Fibroblast of skin of right quadriceps (primary cell): ENCODE data around the gene ABHD17A.
A peak's percentile ranks its signal among the peaks of the same experiment; 100 is the strongest.

ENCODE experiments used
- DNase-seq: peaks from one replicate; pipeline ENCODE4 v3.0.0-alpha.2; 2013

Gene ABHD17A

DNA sequence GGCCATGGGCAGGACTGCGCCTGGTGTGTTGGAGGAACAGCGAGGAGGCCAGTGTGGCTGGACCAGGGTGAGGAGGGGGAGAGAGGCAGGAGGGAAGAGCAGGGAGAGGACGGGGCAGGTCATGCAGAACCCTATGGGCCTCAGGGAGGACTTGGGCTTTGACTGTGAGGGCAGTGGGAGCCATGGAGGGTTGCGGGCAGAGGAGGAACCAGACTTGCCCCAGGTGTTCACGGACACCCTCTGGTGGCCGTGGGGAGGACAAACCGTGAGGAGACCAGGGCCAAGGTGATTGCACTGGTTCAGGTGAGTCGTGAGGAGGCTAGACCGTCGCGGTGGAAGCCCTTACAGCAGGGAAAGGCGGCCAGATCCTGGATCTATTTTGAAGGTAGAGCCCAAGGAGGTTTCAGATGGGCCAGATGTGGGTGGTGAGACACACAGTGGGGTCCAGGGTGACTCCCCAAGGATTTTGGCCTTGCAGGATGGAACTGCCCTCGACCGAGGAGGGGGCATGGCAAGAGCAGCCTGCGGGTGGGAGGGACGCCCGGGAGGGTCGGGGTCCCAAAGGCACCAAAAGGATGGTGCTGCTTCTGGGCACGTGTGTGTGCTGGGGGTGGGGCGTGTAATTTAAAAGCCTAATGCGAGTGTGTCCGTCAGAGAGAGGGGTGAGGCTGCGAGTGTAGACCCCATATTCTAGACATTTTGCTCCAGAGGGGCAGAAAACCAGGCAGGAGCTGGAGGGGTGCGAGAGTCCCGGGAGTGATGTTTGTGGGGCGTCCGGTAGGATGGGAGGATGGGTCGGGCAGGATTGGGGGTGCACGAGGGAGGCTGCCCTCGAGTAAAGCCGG, 34.3 kb downstream of the ABHD17A start:
- DNase-seq: no peak

DNA sequence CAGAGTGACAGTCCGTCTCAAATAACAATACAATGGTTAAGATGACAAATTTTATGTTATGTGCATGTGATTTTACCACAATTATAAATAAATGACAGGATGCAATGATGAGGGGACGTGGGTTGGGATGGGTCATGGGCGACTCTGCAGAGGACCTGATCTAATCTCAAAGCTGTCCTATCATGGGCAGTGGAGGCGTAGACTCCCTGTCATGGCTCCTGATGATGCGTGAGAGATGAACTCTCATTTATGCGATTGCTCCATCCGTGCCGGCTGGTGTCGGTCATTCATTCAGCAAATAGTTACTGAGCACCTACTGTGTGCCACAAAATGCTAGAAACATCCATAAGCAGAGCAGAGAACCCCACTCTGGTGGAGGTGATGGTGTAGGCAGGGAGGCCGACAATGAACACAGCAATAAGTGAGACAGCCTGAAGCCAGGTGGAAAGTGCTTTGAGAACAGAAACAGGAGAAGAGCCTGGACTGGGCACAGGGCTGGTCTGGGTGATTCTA, 35.4 kb downstream of the ABHD17A start:
- no peak for DNase-seq

DNA sequence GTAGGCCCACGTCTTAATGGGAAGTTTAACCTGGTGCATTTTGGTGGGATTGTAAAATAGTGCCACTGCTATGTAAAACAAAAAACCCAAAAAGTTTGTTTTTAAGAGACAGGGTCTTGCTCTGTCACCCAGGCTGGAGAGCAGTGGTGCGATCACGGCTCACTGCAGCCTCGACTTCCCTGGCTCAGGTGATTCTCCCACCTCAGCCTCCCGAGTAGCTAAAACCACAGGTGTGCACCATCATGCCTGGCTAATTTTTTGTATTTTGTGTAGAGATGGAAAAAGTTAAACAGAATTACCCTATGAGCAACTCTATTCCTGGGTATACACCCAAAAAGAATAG, 36.2 kb downstream of the ABHD17A start:
- no peak for DNase-seq

DNA sequence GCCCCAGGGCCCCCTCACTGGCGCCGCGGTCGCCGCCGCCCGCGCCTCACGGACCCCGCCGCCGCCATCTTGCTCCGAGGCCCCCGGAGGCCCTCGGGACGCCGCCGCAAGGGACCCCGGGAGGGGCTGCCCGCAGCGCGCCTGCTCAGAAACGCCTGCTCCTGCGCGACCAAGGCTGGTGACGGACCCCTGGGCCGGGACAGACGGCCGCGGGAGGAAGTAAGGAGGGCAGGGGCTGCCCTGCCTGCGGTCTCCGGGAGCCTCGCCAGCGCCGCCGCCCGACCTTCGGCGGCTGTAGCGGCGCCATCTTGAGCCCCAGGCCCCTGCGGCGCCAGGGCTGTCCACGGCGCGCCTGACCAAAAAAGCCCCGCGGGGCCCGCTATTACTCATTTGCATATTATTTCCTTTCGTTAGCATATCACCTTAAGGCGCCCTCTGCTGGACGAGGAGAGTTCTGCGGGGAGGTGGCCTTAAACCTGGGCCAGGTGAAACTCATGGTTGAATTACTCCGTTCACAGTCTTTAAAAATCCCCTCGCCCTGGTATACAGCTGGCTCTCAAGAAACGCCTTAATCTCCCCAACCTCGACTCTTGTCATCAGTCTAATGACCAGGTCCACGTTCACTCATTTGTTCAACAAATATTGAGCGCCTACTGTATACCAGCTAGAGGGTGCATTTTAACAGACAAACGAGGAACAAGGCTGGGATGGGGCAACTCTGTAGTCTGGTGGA, 36.7 kb downstream of the ABHD17A start, which contains the start of gene REXO1:
Gene REXO1, minus strand, starts transcription at position 85 of the 733 bp plus-strand sequence. CDS start 125 bp downstream, outside the sequence.
- peak; percentile 95 for DNase-seq

DNA sequence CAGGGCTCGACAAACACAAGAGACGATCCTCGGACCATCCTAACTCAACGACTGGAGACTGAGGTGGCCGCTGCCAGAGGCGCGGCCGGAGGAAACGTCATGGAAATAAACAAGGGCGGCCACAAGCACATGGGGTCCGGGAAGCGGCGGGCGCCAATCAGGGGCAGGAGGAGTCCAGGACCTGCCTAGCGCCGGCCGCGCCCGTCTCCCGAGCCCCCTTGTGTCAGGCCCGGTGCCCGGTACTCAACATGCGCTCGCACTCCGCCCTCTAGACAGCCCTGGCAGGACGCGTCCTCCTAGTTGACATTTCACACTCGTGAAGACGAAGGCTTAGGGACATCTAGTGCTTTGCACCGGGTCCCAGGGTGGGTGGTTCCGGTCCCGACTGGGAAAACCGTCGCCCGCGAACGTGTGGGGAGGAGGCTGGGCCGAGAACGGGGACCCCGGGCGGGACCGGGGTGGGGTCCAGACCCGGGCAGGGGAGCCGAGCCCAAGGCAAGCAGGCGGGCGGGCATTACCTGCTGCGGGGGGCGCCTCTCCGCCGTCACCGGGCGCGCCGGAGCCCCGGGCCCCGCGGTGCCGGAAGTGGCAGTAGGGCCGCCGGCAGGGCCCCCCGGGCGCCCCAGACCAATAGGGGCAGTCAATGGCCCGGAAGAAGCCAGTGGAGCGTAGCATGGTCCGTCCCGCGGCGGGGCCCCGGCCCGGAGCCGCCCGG, 37.5 kb downstream of the ABHD17A start:
- DNase-seq: no peak

DNA sequence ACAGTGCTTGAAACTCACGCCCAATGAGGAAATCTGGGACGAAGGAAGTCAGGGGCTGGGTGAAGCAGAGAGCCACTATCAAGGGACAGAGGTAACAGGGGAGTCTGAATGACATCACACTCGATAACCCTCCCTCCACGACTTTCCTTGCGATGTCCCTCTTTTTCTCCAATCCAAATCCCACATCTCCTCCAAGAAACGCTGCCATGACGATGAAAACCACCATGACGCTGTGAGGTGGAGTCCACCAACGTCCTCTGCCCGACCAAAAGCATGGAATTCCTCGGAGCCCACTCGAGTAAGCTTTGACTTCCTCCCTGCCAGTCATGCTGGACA, 38.0 kb downstream of the ABHD17A start:
- DNase-seq: no peak

DNA sequence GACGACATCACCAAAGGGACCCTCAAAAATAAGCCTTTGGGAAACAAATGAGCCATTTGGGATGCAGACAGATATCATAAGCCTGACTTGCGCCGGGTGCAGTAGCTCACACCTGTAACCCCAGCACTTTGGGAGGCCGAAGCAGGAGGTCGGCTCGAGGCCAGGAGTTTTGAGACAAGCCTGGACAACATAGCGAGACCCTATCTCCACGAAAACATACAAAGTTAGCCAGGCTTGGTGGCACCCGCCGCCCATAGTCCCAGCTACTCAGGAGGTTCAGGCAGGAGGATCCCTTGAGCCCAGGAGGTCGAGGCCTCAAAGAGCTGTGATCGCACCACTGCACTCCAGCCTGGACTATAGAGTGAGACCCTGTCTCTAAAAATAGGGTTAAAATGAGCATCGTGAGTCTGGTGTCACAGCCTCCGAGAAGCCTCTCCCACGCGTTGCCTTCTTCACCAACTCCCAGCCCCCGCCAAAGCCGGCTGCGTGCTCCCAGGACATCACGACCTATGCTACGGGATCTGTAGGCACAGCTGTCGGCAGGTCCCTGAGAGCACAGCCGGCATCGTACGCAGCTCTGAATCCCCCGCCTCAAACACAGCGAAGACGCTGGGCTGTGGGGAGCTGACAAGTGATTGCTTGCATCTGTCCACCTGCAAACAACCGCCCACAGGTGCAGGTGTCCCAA, 38.6 kb downstream of the ABHD17A start:
- no peak for DNase-seq

DNA sequence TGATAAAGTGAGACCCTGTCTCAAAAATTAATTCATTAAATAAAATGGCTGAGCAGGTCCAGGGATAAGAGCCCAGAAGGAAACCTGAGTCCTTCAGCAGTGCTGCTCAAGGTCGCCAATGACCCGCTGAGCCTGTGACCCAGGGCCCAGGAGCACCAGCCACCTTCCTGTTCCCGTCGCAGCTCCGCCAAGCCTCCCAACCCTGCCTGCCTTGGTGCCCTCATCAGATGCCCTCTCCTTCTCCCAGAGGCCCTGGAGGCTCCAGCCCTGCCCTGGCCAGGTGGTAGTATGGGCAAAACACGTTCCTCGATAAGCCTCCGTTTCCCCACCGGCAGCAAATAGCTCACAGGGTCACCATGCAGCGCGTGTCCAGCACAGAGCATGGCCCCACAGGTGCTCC, 39.7 kb downstream of the ABHD17A start:
- DNase-seq: no peak

DNA sequence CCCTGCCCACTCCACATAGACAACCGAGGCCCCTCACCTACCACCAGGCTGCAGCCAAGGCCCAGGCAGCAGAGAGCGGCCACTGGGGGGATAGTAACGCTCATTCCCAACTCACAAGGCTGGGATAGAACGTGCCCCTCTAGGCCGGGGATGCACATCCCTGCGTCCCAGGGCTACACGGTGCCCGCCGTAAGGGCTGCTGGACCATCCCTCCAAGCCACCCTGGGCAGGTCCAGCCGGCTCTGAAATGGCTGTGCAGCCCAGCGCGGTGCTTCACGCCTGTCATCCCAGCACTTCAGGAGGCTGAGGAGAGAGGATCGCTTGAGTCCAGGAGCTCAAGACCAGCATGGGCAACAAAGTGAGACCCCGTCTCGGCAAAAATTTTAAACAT, 40.2 kb downstream of the ABHD17A start:
- DNase-seq: no peak

DNA sequence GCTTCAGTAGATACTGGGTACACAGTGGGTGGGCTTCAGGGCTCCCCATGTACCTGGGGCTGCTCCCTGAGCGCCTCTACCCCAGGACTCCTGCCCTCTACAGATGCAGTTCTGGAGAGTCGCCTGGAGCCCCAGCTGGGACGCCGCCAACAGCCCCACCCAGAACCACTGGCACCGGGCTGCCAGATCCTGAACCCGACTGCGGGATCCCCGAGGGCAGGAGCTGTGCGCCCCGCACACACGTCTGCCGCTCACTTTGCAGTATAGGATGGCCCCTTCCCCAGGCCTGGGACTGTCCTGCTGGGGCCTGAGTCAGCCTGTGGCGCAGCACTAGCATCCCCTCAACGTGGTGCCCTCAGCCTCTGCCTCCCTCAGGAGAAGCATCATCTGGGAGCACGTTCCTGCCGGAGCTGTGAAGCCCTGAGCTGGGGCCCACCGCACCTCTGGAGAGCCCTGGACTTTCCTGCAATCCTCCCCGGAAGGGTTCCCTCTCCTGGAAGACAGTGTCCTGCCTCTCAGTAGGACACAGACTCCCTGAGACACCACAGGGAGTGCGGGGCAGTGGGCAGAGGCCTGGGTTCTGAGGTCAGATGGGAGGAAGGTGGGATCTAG, 40.7 kb downstream of the ABHD17A start:
- DNase-seq: no peak

DNA sequence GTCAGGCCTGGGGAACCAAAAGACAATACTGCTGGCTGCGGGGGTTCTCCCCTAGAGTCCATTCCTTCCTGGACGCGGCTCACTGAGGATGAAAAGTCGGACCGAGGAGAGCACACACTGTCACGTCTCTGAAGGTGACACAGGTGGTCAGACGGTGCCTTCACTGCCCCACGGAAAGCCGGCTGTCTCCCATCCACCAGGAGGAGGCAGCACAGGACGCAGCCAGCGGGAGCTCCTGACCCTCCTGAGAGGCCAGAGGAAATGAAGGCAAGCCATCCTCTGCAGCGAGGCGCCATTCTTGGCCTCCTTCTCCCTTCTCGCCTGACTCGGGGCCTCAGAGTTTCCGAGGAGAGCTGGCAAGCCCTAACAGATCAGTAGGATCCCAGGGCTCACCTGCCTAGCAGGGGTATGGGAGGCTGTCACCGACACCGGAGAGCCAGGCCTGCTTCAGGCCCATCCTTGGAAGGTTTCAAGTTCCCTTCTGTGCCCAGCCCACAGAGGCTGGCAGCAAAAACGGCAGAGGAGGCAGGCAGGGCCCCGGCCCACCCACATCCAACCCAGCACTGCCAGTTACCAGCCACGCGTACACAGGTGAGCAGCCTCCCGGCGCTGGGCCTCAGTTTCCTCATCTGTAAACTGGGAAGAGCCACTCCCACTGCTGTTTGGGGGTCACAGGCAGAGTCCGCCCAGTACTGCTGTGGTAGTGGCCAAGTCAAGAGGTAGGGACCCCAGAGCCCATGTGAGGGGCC, 41.5 kb downstream of the ABHD17A start:
- DNase-seq: no peak

DNA sequence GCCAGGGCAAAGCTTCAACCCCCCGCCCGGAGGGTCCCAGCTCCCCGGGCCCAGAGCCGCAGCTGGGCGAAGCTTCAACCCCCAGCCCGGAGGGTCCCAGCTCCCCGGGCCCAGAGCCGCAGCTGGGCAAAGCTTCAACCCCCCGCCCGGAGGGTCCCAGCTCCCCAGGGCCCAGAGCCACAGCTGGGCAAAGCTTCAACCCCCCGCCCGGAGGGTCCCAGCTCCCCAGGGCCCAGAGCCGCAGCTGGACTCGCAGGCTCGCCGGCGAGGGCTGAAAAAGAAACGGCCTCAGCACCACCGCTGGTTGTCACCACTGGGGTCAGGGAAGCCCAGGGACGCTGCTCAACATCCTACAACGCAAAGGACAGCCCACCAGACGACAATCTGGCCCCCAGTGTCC, 42.2 kb downstream of the ABHD17A start:
- DNase-seq: no peak

DNA sequence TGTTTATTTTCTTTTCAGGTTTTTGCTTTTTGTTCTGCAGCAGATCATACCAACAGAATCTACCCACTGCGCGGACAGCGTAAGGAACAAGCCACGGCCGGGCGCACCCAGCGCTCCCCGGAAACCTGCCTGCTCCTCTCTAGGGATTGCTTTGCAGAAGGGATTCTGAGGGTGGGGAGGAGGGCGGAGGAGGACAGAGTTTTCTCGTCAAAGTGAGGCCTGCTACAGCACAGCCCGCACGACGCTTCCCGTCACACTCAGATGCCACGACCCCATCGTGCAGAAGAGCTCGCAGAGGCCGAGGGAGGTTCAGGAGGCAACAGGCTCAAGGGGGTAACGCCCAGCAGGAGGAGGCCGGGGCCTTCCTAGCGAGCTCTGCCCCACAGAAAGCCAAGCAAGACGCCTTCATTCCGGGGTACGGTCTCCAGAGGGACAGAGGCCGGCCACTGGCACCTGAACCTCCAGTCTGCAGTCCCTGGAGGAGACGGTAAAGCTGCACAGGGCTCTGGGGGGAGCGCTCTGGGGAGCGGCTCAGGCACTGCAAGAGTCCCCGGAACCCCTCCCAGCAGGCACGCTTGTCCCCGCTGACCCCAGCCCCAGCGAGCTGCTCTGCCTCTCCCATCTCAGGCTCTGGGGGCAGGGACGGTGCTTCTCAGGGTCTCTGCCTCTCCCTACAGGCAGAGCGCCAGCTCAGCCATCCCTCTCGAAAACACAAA, 43.9 kb downstream of the ABHD17A start:
- no peak for DNase-seq

DNA sequence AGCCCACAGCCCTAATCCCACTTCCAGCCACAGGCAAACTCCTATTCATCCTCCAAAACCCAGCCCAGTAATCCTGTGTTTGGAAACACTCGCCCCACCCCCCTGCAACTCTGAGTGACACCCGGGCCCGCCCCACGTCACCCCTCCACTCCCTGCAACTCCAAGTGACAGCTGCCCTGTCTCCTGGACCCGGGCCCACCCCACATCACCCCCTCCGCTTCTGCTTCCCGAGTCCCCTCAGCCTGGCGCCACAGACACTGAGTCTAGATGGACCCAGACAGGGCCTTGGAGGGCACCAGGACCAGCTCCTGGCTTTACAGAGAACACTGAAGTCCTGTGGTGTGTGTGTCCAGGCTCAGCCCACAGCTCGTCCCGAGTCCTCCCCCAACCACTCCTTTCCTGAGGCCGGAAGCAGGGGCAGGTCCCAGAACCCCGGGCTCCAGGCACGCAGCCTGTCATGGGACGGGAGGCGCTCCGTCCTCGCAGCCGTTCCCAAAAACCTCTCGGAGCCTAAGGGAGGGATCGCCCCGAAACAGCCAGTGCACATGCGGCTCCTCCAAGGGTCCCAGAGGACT, 44.7 kb downstream of the ABHD17A start:
- DNase-seq: no peak

DNA sequence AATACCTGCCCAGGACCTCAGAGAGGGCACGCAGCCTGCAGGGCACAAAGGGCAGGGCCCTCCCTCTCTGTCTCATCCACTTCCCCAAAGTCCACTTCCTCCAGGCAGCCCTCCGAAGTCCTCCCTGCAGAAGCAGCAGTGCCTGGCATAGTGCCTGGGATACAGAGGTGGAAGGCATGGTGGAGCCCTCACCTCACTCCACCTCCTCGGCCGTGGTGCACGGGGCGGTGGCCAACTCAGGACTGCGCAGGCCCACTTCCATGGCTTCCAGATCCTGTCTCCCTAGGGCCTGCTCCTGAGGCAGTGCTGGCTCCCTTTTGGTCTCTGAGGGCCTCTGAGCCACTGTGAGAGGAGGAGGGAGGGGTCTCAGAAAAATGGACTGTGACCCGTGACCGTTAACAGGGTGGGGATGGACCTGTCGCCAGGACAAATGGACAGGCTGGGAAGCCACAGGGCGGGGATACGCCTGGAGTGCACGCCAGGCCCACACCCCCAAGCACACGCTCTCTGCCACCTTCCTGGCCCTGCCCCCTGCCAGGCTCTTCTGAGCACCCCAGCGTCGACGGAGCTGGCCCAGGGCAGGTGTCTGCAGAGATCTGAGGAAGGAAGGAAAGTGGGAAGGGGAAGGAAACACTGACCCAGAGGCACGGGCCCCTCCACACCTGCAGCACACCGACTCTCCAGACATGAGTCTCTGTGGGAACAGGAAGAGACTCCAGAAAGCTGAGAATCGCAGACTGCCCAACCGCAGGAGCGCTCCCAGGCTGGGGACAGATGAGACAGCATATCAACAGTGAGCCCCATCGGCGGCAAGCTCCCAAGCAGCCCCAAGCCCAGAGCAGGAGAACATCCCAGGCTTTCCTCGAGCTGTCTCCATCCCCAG, 45.4 kb downstream of the ABHD17A start:
- no peak for DNase-seq

DNA sequence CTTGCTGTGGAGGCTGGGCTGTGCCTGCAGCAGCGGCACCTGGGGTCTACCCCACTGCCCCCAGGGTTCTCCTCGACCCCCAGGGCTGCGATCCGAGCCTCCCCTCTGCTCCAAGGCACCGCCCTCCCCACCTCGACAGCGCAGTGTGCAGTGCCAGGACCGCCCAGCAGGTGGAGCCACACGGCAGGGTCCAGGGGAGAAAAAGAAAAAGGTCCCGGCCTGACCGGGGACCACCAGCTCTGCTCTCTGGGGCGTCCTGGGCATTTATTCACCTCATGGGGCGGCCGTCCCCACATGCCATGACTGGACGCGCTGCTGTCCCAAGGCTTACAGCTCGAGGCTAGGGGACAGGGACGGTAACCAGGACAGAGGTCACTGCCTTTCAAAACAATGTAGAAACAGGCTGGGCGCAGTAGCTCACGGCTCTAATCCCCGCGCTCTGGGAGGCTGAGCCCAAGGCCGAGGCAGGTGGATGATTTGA, 47.6 kb downstream of the ABHD17A start:
- DNase-seq: no peak

DNA sequence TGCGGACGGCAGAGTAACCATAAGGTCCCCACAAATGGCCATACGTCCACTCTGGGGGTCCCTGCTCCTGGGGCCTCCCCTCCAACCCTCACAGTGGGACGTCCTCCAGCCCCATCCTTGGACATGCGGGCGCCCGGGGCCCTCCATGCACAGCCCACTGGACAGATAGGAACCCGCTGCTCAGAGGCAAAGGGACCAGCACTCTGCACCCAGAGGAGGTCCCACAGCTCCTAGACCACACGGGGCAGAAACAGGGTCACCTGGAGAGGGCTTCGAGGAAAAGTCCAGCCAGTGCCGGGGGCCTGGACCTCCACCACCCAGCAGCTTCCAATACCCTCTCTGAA, 48.1 kb downstream of the ABHD17A start:
- DNase-seq: no peak

DNA sequence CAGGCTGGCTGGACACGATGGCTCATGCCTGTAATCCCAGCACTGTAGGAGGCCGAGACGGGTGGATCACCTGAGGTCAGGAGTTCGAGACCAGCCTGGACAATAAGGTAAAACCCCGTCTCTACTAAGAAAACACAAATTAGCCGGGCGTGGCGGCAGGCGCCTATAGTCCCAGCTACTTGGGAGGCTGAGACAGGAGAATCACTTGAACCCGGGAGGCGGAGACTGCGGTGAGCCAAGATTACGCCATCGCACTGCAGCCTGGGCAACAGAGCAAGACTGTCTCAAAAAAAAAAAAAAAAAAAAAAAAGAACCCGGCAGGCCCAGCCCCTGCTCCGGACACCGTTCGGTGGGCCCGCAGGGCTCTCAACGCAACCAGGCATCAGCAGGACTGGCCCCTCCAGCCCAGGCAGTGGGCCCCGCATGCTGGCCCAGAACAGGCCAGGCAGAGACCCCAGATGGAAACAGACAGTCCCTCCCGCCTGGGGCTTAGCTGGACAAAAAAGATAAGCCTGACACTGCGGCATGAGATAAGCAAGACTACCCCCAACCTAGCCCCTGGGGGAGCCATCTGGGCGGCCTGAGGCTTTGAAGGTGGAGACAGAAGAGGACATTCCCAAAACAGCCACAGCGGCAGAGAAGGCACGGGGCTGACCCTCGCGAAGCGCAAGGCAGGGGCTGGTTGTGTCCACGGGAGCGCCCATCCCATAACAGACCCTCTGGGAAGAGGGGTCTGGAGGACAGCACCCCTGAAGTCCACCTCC, 48.7 kb downstream of the ABHD17A start:
- no peak for DNase-seq

DNA sequence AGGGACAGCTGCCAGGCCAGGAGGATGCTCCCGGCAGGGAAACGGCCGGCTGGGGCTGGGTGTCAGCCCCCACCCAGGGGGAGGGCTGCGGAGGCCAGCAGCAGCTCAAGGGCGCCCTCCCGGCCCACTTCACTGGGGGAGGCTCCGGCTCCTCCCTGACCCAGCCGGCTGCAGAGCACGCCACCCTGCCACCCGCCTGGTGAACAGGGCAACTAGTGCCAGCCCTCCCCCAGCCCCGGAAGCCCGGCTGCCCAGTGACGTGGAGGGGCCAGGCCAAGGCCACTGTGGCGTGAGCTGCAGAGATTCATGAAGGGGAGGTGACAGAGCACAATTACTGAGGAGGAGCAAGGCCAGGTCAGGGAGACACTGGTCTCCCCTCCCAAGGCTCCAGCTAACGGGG, 51.8 kb downstream of the ABHD17A start:
- no peak for DNase-seq
